ENCODE measurements around the gene VSX2.

VSX2 gene

GRCh38 chr14:74213907-74214803 lies 25.1 kb upstream of the VSX2 start:
- DNase-seq (ENCODE audit: low read depth), result no peak
- H3K4me3 ChIP-seq (ENCODE audit: low read depth, low read length), result no peak overlapping the region
- TF ChIP-seq CTCF (conservative IDR thresholded peaks at IDR 0.05; ENCODE audit: low read depth, low read length), result no peak

GRCh38 chr14:74216671-74217070 lies 22.6 kb upstream of the VSX2 start:
- no peak overlapping the region for H3K4me3 ChIP-seq (ENCODE audit: low read depth, low read length)
- TF ChIP-seq CTCF (conservative IDR thresholded peaks at IDR 0.05; ENCODE audit: low read depth, low read length), result no peak
- no peak for DNase-seq (ENCODE audit: low read depth)

GRCh38 chr14:74217672-74218448 lies 21.4 kb upstream of the VSX2 start:
- peak; percentile 89 for TF ChIP-seq CTCF (conservative IDR thresholded peaks at IDR 0.05; ENCODE audit: low read depth, low read length)
- DNase-seq (ENCODE audit: low read depth), result peak; percentile 70
- peak overlapping the region; percentile 14 for H3K4me3 ChIP-seq (ENCODE audit: low read depth, low read length)

GRCh38 chr14:74218462-74218861 lies 20.8 kb upstream of the VSX2 start:
- H3K4me3 ChIP-seq (ENCODE audit: low read depth, low read length), result no peak overlapping the region
- DNase-seq (ENCODE audit: low read depth), result no peak
- TF ChIP-seq CTCF (conservative IDR thresholded peaks at IDR 0.05; ENCODE audit: low read depth, low read length), result no peak

- no peak for TF ChIP-seq CTCF (conservative IDR thresholded peaks at IDR 0.05; ENCODE audit: low read depth, low read length)
- DNase-seq (ENCODE audit: low read depth), result no peak
- H3K4me3 ChIP-seq (ENCODE audit: low read depth, low read length), result no peak overlapping the region
These were observed 19.7 kb upstream of the VSX2 start for GRCh38 chr14:74219277-74220205.

GRCh38 chr14:74220991-74221390 lies 18.3 kb upstream of the VSX2 start:
- TF ChIP-seq CTCF (conservative IDR thresholded peaks at IDR 0.05; ENCODE audit: low read depth, low read length), result no peak
- H3K4me3 ChIP-seq (ENCODE audit: low read depth, low read length), result no peak overlapping the region
- no peak for DNase-seq (ENCODE audit: low read depth)

Measured in choroid plexus epithelial cell (primary cell).